GM18858 (cell line): ENCODE data around the gene RFXAP.
A peak's percentile ranks its signal among the peaks of the same experiment; 100 is the strongest.

Source experiments
- ATAC-seq: cut with Tn5 transposase; IDR thresholded peaks from one replicate; pipeline ENCODE4 v1.9.1; 2021; ENCODE audit not compliant: unreplicated experiment

RFXAP gene

DNA sequence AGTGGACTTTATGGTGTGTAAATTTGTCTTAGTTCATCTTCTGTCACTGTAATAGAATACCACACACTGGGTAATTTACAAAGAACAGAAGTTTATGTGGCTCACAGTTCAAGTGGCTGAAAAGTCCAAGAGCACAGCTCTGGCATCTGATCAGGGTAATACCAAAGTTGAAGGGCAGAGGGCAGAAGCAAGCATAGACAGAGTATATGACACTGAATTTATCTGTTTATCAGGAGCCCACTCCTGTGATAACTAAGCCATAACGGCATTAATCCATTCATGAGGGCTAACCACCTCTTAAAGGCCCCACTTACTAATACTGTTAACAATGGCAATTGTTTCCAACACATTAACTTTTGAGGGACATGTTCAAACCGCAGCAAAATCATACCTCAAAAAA lies 4.0 kb upstream of the RFXAP start:
- ATAC-seq = no peak

GRCh38 chr13:36817996-36818803 lies 822 bp upstream of the RFXAP start:
- no peak for ATAC-seq

DNA sequence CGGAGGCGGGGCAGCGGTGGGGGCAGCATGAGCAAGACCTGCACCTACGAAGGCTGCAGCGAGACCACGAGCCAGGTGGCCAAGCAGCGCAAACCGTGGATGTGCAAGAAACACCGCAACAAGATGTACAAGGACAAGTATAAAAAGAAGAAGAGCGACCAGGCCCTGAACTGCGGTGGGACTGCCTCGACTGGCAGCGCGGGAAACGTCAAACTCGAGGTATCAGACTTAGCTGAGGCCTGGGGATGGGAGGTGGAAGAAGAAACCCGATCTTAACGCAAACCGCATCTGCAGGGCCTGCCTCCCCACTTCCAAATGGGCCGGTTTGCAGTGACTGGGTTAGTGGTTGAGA lies 693 bp downstream of the RFXAP start:
- no peak for ATAC-seq

DNA sequence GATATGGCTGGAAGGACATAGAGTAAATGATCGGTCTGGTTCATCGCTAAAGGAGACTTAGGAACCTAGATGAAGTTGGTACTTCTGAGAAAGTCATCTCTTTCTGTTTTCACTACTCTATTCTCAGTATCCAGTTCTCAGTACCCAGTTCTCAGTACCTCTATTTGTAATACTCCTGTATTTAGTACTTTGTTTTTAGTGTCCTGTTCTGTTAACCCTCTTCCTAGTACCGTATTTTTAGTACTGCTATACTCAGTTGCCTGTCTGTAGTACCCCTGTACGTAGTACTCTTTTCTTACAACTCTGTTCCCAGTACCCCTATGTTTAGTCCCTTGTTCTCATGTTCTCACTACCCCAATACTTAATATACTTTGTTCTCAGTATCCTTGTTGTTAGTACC lies 1.2 kb downstream of the RFXAP start:
- peak; percentile 54 for ATAC-seq

GRCh38 chr13:36822785-36823184 lies 3.8 kb downstream of the RFXAP start:
- ATAC-seq = no peak

DNA sequence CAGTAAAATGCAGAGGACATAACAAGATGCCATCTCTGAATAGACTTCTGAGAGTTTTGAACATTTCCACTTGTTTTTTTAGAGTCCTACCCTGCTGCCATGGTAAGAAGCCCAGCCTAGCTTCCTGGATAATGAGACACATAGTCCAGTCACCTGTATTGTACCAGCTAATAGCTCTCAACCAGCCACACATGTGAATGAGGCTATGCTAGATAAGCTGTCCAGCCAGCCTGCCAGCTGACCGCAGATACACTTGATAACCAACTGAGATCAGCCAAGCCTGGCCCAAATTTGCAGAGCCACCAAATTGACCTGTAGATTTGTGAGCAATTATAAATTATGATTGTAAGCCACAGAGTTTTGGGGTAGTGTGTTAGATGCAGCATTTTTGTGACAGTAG lies 10.7 kb downstream of the RFXAP start:
- no peak for ATAC-seq

GRCh38 chr13:36831291-36831690 lies 12.3 kb downstream of the RFXAP start:
- ATAC-seq = no peak

GRCh38 chr13:36834299-36834698 lies 15.3 kb downstream of the RFXAP start:
- no peak for ATAC-seq

GRCh38 chr13:36837354-36838092 lies 18.5 kb downstream of the RFXAP start:
- no peak for ATAC-seq

GRCh38 chr13:36839281-36839680 lies 20.3 kb downstream of the RFXAP start:
- ATAC-seq = no peak

DNA sequence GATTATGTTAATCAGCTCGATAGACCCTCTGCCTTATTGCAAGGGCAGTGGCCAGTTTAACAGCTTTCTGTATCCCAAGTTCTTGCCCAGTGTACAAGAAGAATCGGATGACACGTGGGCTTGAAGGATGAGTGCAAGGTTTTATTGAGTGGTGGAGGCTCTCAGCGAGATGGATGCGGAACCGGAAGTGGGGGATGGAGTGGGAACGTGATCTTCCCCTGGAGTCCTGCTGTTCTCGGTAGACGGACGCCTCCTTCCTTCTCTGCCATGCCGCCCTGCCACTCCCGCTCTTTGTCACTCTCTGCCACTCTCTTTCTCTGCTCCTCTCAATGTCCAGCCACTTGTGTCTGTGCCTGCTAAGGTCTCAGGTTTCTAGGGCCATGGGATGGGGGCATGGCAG lies 21.0 kb downstream of the RFXAP start:
- ATAC-seq = no peak

GRCh38 chr13:36840718-36841250 lies 21.8 kb downstream of the RFXAP start:
- no peak for ATAC-seq

GRCh38 chr13:36841391-36841790 lies 22.4 kb downstream of the RFXAP start:
- no peak for ATAC-seq

DNA sequence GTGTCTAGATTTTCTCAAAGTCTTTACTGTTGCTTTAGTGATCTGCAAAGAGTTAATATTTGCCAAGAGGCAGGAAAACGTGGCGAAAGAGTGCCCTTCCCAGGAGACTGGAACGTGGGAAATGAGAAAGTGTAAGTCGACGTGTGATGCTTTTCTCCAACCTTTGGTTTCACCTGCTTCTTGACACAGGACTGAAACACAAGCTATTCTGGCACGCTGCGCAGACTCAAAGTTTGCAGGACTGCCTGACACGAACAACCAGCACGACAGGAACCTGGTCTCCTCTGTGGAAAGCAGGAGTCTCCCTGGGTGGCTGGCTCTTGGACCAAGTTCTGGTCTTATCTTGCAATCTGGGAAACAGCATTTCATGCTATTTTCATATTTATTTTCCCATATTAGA lies 28.6 kb downstream of the RFXAP start:
- no peak for ATAC-seq

GRCh38 chr13:36848199-36848982 lies 29.4 kb downstream of the RFXAP start:
- no peak for ATAC-seq

GRCh38 chr13:36850790-36851438 lies 31.9 kb downstream of the RFXAP start:
- ATAC-seq = no peak

GRCh38 chr13:36857253-36857652 lies 38.2 kb downstream of the RFXAP start:
- no peak for ATAC-seq

DNA sequence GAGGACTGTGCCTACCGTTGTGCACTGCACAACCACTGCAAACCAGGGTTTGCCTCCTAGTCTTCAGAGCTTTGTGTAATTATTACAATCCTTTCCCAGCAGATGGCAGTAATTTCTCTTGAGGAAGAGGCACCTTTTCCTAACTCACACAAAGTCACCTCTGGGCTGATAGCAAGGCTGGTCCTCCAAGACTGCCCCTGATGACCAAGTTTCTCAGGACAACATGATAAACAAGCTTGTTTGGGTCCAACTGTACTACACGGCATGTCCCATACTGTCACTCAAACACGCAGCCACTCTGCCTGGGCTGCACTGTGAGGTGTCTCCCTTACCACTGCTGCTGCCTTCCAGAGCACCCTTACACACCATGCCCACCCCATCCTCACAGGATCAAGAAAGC lies 39.3 kb downstream of the RFXAP start:
- peak; percentile 80 for ATAC-seq

DNA sequence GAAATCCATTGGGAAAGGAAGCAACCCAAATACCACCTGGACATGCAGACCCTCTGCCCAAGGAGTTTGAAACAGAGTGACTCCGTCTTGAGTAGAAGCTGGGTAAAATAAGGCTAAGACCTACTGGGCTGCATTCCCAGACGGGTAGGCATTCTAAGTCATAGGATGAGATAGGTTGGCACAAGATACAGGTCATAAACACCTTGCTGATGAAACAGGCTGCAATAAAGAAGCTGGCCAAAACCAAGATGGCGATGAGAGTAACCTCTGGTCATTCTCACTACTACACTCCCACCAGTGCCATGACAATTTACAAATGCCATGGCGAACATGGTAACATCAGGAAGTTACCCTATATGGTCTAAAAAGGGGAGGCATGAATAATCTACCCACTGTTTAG lies 40.2 kb downstream of the RFXAP start:
- no peak for ATAC-seq

- ATAC-seq = no peak
Measured at GRCh38 chr13:36862002-36862685, 43.1 kb downstream of the RFXAP start.
